Sigmoid colon (tissue), 7 donors: Measurements from ENCODE around the gene GNGT2. TPM values are rescaled to one million over a fixed set of nuclear protein-coding genes. Genes with fewer than 3 reads are reported as not detected.

Source experiments
- DNase-seq: peaks from one replicate; pipeline ENCODE4 v3.0.0-alpha.2; 2019
- H3K27ac ChIP-seq, 4 donors: fragments of 200-600 bp; sonication (generic); one replicate each; pipeline ENCODE4 v1.5.1; 2016 to 2019; ENCODE audit warnings: mild to moderate bottlenecking in 1 of 4
- H3K27me3 ChIP-seq, 3 donors: fragments of 200-600 bp; sonication (generic); one replicate each; pipeline ENCODE4 v1.5.1; 2019; ENCODE audit warnings: mild to moderate bottlenecking in 1 of 3
- H3K36me3 ChIP-seq, 4 donors: fragments of 200-600 bp; sonication (generic); one replicate each; pipeline ENCODE4 v1.5.1; 2016 to 2019
- H3K4me1 ChIP-seq, 4 donors: fragments of 200-600 bp; sonication (generic); one replicate each; pipeline ENCODE4 v1.5.1; 2017 to 2019
- H3K4me3 ChIP-seq, 4 donors: fragments of 200-600 bp; sonication (generic); one replicate each; pipeline ENCODE4 v1.5.1; 2017 to 2019; ENCODE audit warnings: mild to moderate bottlenecking in 2 of 4, moderate library complexity in 1 of 4
- H3K9me3 ChIP-seq, 4 donors: fragments of 200-600 bp in 3 of 4; sonication (generic) in 3 of 4; one replicate each; pipeline versions ENCODE4 v1.5.1 to v1.6.1; 2013 to 2019
- EP300 ChIP-seq, 4 donors: sonication (generic); formaldehyde crosslinking; IDR thresholded peaks; one replicate each; pipeline ENCODE4 v1.6.1; 2017; ENCODE audit warnings: antibody characterized with exemption in 4 of 4
- POLR2A ChIP-seq, 2 donors: fragments of 450-650 bp; IDR thresholded peaks; one replicate each; pipeline ENCODE4 v1.6.1; 2016; ENCODE audit warnings: antibody characterized with exemption in 2 of 2, mild to moderate bottlenecking in 2 of 2, moderate library complexity in 2 of 2
- POLR2AphosphoS5 ChIP-seq, 4 donors: sonication (generic); formaldehyde crosslinking; IDR thresholded peaks; one replicate each; pipeline ENCODE4 v1.6.1; 2017; ENCODE audit warnings: antibody characterized with exemption in 4 of 4
- WGBS, 2 donors: extraction: QIAGEN DNeasy Blood & Tissue Kit; methylation state at CpG; one replicate each; pipeline ENCODE4 v1.1.7; 2013; 5-methylcytosine and 5-hydroxymethylcytosine counted together
- intact Hi-C: fragments of 100-400 bp; cut with DNase I; formaldehyde crosslinking; loops from one replicate; pipeline ENCODE4 v1.15.1; 2023
- polyA plus RNA-seq, 3 donors: library from polyadenylated mRNA; stranded (reverse); fragments of 200-250 nt; gene quantifications; one replicate each; pipeline ENCODE4 v1.2.3, GENCODE V29; 2013
- total RNA-seq, 4 donors: library from RNA; depleted of rRNA; stranded (reverse); fragments of >200 nt; gene quantifications; one replicate each; pipeline ENCODE4 v1.1.0, GENCODE V29; 2016
- TF ChIP-seq, protein P1 (sequence below), 4 experiments: fragments of 450-650 bp in 3 of 4; fragments of 200-600 bp in 1 of 4; IDR thresholded peaks; one replicate each; pipeline ENCODE4 v1.5.1; 2016 to 2019; ENCODE audit warnings: antibody characterized with exemption in 4 of 4, mild to moderate bottlenecking in 3 of 4, moderate library complexity in 2 of 4
- donor health status: healthy with polysubstance abuse.
- donor health status: Bipolar disorder and iron deficiency.
- donor health status: healthy.

Gene GNGT2
- total and polyA plus RNA-seq, 7 donors: 1.6 to 11.0 (median 4.2) TPM

DNA sequence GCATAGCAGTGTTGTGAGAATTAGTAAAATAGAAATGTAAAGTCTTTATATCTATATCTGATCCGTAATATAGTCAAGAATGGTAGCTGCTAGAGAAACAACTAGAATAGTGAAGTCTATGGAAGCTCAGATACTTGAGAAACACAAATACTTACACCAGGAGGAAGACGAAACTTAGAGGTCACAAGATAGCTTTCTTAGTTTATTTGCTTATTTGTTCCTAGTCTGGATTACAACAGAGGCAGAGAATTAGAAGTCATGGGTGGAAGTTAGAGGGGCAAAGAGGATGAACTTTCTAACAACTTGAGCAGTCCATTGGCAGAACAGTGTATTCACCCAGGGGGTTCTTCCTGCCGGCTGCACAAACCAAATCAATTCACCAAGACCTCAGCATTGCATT, 13.9 kb downstream of the GNGT2 start:
- WGBS, 2 donors: 89 to 92% methylated on average over 3 of the region's 3 CpGs
- intact Hi-C loops: loop anchor here (10.0 kb wide), 2 partner anchors 218 to 292 kb away; partner anchors contain the start of genes PHB1 and UBE2Z

DNA sequence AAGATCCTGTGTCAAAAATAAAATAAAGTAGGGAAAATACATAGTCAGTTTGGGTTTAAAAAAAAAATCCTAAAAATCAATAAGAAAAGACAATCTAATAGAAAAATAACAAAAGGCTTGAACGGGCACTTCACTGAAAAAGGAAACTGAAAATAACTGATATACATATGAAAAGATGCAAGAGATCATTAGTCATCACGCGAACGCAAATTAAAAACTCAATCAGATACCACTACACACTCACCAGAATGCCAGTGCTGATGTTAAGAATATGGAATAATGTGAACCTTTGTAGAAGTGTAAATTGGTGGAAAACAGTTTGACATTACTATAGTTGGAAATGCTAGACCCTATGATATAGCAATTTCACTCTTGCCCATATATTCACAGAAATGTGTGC, 14.6 kb downstream of the GNGT2 start:
- no peak overlapping the region for H3K27ac ChIP-seq
- H3K9me3 ChIP-seq: no peaks in the 10 kb centered on the region
- H3K36me3 ChIP-seq: no peaks in the 10 kb centered on the region
- no peaks in the 10 kb centered on the region for H3K27me3 ChIP-seq
- TF ChIP-seq POLR2A (IDR thresholded peaks at IDR 0.05) (no peak), EP300 (IDR thresholded peaks at IDR 0.05) (no peak), POLR2AphosphoS5 (IDR thresholded peaks at IDR 0.05) (no peak)
- TF ChIP-seq, protein P1, sequence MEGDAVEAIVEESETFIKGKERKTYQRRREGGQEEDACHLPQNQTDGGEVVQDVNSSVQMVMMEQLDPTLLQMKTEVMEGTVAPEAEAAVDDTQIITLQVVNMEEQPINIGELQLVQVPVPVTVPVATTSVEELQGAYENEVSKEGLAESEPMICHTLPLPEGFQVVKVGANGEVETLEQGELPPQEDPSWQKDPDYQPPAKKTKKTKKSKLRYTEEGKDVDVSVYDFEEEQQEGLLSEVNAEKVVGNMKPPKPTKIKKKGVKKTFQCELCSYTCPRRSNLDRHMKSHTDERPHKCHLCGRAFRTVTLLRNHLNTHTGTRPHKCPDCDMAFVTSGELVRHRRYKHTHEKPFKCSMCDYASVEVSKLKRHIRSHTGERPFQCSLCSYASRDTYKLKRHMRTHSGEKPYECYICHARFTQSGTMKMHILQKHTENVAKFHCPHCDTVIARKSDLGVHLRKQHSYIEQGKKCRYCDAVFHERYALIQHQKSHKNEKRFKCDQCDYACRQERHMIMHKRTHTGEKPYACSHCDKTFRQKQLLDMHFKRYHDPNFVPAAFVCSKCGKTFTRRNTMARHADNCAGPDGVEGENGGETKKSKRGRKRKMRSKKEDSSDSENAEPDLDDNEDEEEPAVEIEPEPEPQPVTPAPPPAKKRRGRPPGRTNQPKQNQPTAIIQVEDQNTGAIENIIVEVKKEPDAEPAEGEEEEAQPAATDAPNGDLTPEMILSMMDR (IDR thresholded peaks at IDR 0.05): no peak
- no peak overlapping the region for H3K4me3 ChIP-seq
- intact Hi-C loops: loop anchor here (10.0 kb wide), 2 partner anchors 219 to 291 kb away; partner anchors contain the start of genes PHB1 and UBE2Z
- WGBS, 2 donors: 70 to 76% methylated on average over 4 of the region's 4 CpGs
- no peak for DNase-seq
- H3K4me1 ChIP-seq: peaks cover 7 to 18% (median 14%) of the 10 kb centered on the region in 4 donors

More for the DNA sequence above, 13.9 kb downstream of the GNGT2 start:
- Histone ChIP-seq H3K9me3 (no peaks in the 10 kb centered on the region), H3K36me3 (no peaks in the 10 kb centered on the region), H3K27me3 (no peaks in the 10 kb centered on the region), H3K4me1 (peaks cover 7 to 13% (median 11%) of the 10 kb centered on the region in 4 donors), H3K27ac (no peak overlapping the region), H3K4me3 (no peak overlapping the region)
- DNase-seq: no peak
- TF ChIP-seq POLR2AphosphoS5 (IDR thresholded peaks at IDR 0.05) (no peak), POLR2A (IDR thresholded peaks at IDR 0.05) (no peak), EP300 (IDR thresholded peaks at IDR 0.05) (no peak)
- TF ChIP-seq, protein P1 (IDR thresholded peaks at IDR 0.05): no peak

DNA sequence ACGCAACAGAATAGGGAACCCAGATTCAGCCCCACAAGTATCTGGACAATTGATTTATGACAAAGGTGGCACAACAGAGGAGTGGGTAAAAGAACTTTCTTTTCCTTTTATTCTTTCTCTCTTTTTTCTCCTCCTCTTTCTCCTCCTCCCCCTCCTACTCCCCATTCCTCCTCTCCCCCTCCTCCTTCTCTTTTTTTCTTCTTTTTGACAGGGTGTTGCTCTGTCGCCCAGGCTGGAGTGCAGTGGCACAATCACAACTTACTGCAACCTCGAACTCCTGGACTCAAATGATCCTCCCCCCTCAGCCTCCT, 16.1 kb downstream of the GNGT2 start:
- Histone ChIP-seq H3K4me1 (peaks cover 7 to 19% (median 14%) of the 10 kb centered on the region in 4 donors), H3K9me3 (no peaks in the 10 kb centered on the region), H3K4me3 (no peak overlapping the region), H3K27ac (peak overlapping the region in 3 of 4 donors; percentile 87 to 98 (median 95)), H3K36me3 (no peaks in the 10 kb centered on the region), H3K27me3 (no peaks in the 10 kb centered on the region)
- WGBS, 2 donors: 53 to 60% methylated on average over 3 of the region's 3 CpGs
- no peak for DNase-seq
- intact Hi-C loops: loop anchor here (5.0 to 10.0 kb wide), 3 partner anchors 33 to 289 kb away; partner anchors contain the start of genes PHB1 and UBE2Z
- TF ChIP-seq EP300 (IDR thresholded peaks at IDR 0.05): no peak
- no peak for TF ChIP-seq POLR2AphosphoS5 (IDR thresholded peaks at IDR 0.05)
- TF ChIP-seq, protein P1 (IDR thresholded peaks at IDR 0.05): no peak
- TF ChIP-seq POLR2A (IDR thresholded peaks at IDR 0.05): no peak

DNA sequence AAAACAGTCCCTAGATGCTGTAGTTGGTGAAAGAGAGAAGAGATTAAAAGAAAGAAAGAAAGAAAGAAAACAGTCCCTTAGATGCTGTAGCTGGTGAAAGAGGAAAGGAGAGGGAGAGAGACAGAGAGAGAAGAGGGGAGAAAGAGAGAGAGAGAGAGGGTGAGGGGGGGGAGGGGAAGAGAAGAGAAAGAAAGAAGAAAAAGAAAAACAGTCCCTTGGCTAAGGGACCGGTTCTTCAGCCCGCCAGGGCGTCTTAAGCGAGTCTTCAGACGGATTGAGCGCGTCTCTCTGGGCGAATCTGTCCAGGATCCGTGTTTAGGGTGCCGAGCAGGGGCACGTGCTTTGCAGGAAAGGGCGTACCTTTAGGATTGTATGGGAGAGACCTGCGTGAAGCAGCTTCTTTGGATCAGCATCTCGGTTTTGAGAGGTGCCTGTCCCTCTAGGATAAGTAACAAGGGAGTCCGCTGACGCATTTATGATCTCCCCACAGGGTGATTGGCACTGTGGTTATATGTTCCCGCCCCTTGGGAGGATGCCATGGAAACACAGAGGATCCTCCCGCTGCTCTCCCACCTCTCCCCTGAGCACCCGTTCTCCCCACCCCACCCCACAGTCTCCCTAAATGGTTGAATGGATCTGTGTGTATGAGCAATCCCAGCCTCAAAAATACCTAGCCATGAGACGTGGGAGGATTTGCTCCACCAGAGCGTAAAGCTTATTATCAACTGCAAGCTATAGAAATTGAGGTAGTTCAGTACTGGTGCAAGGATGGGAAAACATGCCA, 16.7 kb downstream of the GNGT2 start:
- DNase-seq: peak; percentile 85
- Histone ChIP-seq H3K9me3 (no peaks in the 10 kb centered on the region), H3K4me3 (peak overlapping the region; percentile 56 to 88 (median 78)), H3K4me1 (peaks cover 7 to 19% (median 14%) of the 10 kb centered on the region in 4 donors), H3K27ac (peak overlapping the region; percentile 87 to 99 (median 96)), H3K36me3 (no peaks in the 10 kb centered on the region), H3K27me3 (no peaks in the 10 kb centered on the region)
- no peak for TF ChIP-seq EP300 (IDR thresholded peaks at IDR 0.05)
- peak in 3 of 4 donors; percentile 30 to 39 (median 33) for TF ChIP-seq POLR2AphosphoS5 (IDR thresholded peaks at IDR 0.05)
- TF ChIP-seq POLR2A (IDR thresholded peaks at IDR 0.05): no peak
- intact Hi-C loops: loop anchor here (5.0 to 10.0 kb wide), 3 partner anchors 34 to 289 kb away; partner anchors contain the start of genes PHB1 and UBE2Z
- WGBS, 2 donors: 5 to 7% methylated on average over 21 of the region's 21 CpGs
